AG04449 (cell line): ENCODE data around the gene VPS8.

Source experiments
- CTCF ChIA-PET: fragments of 350-600 bp; formaldehyde crosslinking; extraction: SDS; loops from one replicate; lab custom pipeline; 2021; ENCODE audit warnings: antibody characterized with exemption; lab: Yijun Ruan, JAX
- POLR2A ChIA-PET: fragments of 400-600, 350-600 bp; formaldehyde crosslinking; extraction: SDS; loops from one replicate; lab custom pipeline; 2020; ENCODE audit warnings: antibody characterized with exemption, inconsistent platforms; lab: Yijun Ruan, JAX
- DNase-seq: peaks from one replicate; pipeline ENCODE4 v3.0.0-alpha.2; 2010; ENCODE audit warnings: low read depth, low spot score
- H3K4me3 ChIP-seq: 2 replicates; pipeline ENCODE4 v1.5.1; 2011; ENCODE audit warnings: low read depth, mild to moderate bottlenecking, control low read depth, low read length
- CTCF ChIP-seq: IDR thresholded peaks from one replicate; pipeline ENCODE4 v1.5.1; 2011; ENCODE audit warnings: mild to moderate bottlenecking, moderate library complexity, low read length, control low read depth, inconsistent platforms; ENCODE audit not compliant: insufficient read depth; ENCODE audit errors: missing control alignments

Gene VPS8

GRCh38 chr3:185059766-185060165, 247.8 kb downstream of the VPS8 start:
- no peak overlapping the region for H3K4me3 ChIP-seq
- no peak for DNase-seq
- no peak for TF ChIP-seq CTCF
- ChIA-PET POLR2A (no interaction called here), CTCF (interaction anchor here (1.3 kb wide), 1 partner anchor 117 kb away, joined by 3 read pairs; no protein-coding TSS in a partner anchor)

GRCh38 chr3:185060655-185061054, 248.7 kb downstream of the VPS8 start:
- CTCF ChIA-PET = no interaction called here
- DNase-seq = no peak
- no peak for TF ChIP-seq CTCF
- POLR2A ChIA-PET = no interaction called here
- no peak overlapping the region for H3K4me3 ChIP-seq

- DNase-seq = no peak
- H3K4me3 ChIP-seq = no peak overlapping the region
- CTCF ChIA-PET = no interaction called here
- no peak for TF ChIP-seq CTCF
- POLR2A ChIA-PET = no interaction called here
Measured at GRCh38 chr3:185062191-185062590, 250.2 kb downstream of the VPS8 start.

DNA sequence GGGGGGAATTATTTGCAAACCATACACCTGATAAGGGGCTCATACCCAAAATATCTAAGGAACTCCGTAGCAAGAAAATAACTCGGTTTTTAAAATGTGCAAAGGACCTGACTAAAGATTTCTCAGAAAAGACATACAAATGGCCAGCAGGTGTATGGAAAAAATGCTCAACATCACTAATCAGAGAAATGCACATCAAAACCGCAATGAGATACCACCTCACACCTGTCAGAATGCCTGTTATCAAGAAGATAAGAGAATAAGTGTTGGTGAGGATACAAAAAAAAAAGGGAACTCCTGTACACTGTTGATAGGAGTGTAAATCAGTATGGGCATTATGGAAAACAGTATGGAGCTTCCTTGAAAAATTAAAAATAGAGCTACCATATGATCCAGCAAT, 251.5 kb downstream of the VPS8 start:
- POLR2A ChIA-PET = no interaction called here
- CTCF ChIA-PET = no interaction called here
- no peak for DNase-seq
- TF ChIP-seq CTCF = no peak
- no peak overlapping the region for H3K4me3 ChIP-seq

DNA sequence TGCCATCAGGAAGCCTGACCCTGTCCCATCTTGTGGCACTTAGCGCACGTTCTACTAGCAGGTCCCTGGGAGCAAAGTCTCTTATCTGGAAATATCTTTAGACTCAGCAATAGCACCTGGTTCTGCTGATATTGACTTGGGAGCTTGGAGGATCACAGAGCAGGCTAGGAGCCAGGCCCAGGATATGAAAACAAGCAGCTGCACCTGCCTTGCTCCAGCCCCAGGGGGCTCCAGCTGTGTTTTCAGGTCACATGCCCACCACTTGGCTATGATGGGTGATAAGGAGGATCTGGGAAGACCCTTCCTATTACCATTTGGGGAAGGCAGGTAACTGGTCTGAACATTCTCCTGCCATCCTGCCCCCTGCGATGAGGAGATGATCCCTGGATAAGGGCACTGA, 253.1 kb downstream of the VPS8 start:
- no peak overlapping the region for H3K4me3 ChIP-seq
- TF ChIP-seq CTCF = no peak
- DNase-seq = no peak
- ChIA-PET CTCF (no interaction called here), POLR2A (no interaction called here)

- no peak for DNase-seq
- POLR2A ChIA-PET = no interaction called here
- H3K4me3 ChIP-seq = no peak overlapping the region
- CTCF ChIA-PET = no interaction called here
- TF ChIP-seq CTCF = no peak
Measured at GRCh38 chr3:185066251-185066650, 254.3 kb downstream of the VPS8 start.
